DMS153 (cell line): ENCODE measurements around the gene UCK1.

Experiments used
- DNase-seq: peaks from one replicate; lab custom pipeline; 2025; lab: John Stamatoyannopoulos, UW

The UCK1 gene

GRCh38 chr9:131476777-131477345, 54.2 kb downstream of the UCK1 start:
- no peak for DNase-seq

- DNase-seq = no peak
Measured at GRCh38 chr9:131475956-131476776, 54.9 kb downstream of the UCK1 start.

DNA sequence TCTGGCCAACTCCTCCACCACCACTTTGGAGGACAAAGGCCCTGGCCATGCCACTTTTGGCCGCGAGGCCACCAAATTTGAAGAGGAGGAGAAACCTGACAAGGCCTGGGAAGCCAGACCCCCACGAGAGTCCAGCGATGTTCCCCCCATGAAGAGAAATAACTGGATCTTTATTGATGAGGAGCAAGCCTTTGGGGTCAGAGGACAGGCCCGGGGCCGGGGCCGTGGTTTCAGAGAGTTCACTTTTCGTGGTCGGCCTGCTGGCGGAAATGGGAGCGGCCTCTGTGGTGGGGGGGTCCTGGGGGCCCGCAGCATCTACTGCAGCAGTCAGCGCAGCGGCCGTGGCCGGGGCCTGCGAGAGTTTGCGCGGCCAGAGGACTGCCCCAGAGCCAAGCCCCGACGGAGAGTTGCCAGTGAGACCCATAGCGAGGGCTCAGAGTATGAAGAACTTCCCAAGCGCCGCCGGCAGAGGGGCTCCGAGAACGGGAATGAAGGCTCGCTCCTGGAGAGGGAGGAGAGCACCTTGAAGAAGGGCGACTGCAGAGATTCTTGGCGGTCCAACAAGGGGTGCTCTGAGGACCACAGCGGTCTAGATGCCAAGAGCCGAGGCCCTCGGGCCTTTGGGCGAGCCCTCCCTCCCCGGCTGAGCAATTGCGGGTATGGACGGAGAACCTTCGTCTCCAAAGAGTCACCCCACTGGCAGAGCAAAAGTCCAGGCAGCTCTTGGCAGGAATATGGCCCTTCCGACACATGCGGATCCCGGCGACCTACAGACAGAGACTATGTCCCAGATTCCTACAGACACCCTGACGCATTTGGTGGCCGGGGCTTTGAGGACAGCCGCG, 55.7 kb downstream of the UCK1 start:
- DNase-seq = no peak

GRCh38 chr9:131474711-131475110, 56.4 kb downstream of the UCK1 start:
- DNase-seq = no peak

DNA sequence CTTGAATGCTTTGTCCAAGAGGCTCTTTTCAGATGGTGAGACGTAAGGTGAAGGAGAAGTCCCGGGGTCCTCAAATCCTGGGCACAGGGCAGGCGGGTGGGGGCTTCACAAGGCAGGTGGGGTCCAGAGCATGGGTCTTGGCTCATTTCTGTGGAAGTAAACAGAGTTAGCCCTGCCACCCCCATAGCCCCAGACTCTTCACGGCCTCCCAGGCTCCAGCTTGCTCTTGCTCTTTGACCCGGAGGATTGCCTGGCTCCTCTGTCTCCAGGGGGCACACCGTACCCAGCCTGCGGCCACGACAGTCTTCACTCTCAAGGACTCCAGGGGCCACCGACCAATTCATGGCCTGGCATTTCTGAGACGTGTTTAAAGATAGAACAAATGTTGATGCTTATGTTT, 57.2 kb downstream of the UCK1 start:
- DNase-seq = no peak
